SK-N-SH (cell line): Measurements from ENCODE around the gene NRP2. TPM values are rescaled to one million over a fixed set of nuclear protein-coding genes. Genes with fewer than 3 reads are reported as not detected.

Experiments
- CTCF ChIA-PET: fragments of 300-600, 350-600 bp; formaldehyde crosslinking; extraction: SDS; loops from one replicate; lab custom pipeline; 2021; lab: Yijun Ruan, JAX
- POLR2A ChIA-PET: fragments of 350-600 bp; sonication (Branson Sonifier 250); formaldehyde crosslinking; extraction: SDS; loops from one replicate; lab custom pipeline; 2020; ENCODE audit warnings: antibody characterized with exemption, inconsistent platforms; lab: Yijun Ruan, JAX
- DNase-seq: peaks from one replicate; pipeline ENCODE4 v3.0.0; 2012
- H2AFZ ChIP-seq: fragments of 200-600 bp; sonication (generic); 2 replicates; pipeline ENCODE4 v1.8.1; 2016; ENCODE audit warnings: antibody characterized with exemption, mild to moderate bottlenecking, low read depth
- H3F3A ChIP-seq: fragments of 200-600 bp; sonication (generic); replicated peaks from 2 replicates; pipeline ENCODE3; 2016; ENCODE audit warnings: antibody characterized with exemption, mild to moderate bottlenecking; ENCODE audit not compliant: insufficient read depth
- H3K27ac ChIP-seq, 2 experiments: fragments of 200-500 bp in 1 of 2; fragments of 200-600 bp in 1 of 2; sonication (Bioruptor generic) in 1 of 2; sonication (generic), shearing (Covaris generic) in 1 of 2; 2 replicates each; pipeline versions ENCODE4 v1.5.1 to v1.6.1; 2014 to 2016; ENCODE audit warnings: low read depth in 2 of 2, inconsistent platforms in 1 of 2, low read length in 1 of 2, mild to moderate bottlenecking in 1 of 2, mixed read lengths in 1 of 2
- H3K27me3 ChIP-seq: fragments of 200-600 bp; sonication (generic), shearing (Covaris generic); 2 replicates; pipeline ENCODE4 v1.6.1; 2016; ENCODE audit warnings: mixed run types; ENCODE audit not compliant: insufficient read depth
- H3K36me3 ChIP-seq, 2 experiments: fragments of 200-500 bp in 1 of 2; fragments of 200-600 bp in 1 of 2; sonication (Bioruptor generic) in 1 of 2; sonication (generic) in 1 of 2; replicated peaks in 1 of 2; 2 replicates each; pipeline versions ENCODE3 to v1.5.1; 2014 to 2016; ENCODE audit warnings: low read length in 1 of 2, mild to moderate bottlenecking in 1 of 2; ENCODE audit not compliant: insufficient read depth in 2 of 2, control insufficient read depth in 1 of 2
- H3K4me1 ChIP-seq, 2 experiments: fragments of 200-500 bp in 1 of 2; fragments of 200-600 bp in 1 of 2; sonication (Bioruptor generic) in 1 of 2; sonication (generic), shearing (Covaris generic) in 1 of 2; 2 replicates each; pipeline versions ENCODE4 v1.5.1 to v1.6.1; 2014 to 2016; ENCODE audit warnings: low read depth in 1 of 2, low read length in 1 of 2, mixed run types in 1 of 2; ENCODE audit not compliant: insufficient read depth in 2 of 2, control insufficient read depth in 1 of 2
- H3K4me2 ChIP-seq: fragments of 200-600 bp; sonication (generic), shearing (Covaris generic); 2 replicates; pipeline ENCODE4 v1.6.1; 2017; ENCODE audit warnings: mixed run types
- H3K4me3 ChIP-seq, 2 experiments: fragments of 200-500 bp in 1 of 2; fragments of 200-600 bp in 1 of 2; sonication (Bioruptor generic) in 1 of 2; sonication (generic), shearing (Covaris generic) in 1 of 2; 2 replicates each; pipeline versions ENCODE4 v1.5.1 to v1.8.1; 2014 to 2016; ENCODE audit warnings: low read depth in 2 of 2, inconsistent platforms in 1 of 2, low read length in 1 of 2, mild to moderate bottlenecking in 1 of 2, mixed read lengths in 1 of 2, moderate library complexity in 1 of 2
- H3K79me2 ChIP-seq: fragments of 200-600 bp; sonication (generic); 2 replicates; pipeline ENCODE4 v1.8.1; 2017; ENCODE audit warnings: mild to moderate bottlenecking; ENCODE audit not compliant: insufficient read depth
- H3K9ac ChIP-seq: fragments of 200-600 bp; sonication (generic); 2 replicates; pipeline ENCODE4 v1.6.1; 2017; ENCODE audit warnings: mixed run types
- H3K9me2 ChIP-seq: fragments of 200-600 bp; sonication (generic); 2 replicates; pipeline ENCODE4 v1.6.1; 2017; ENCODE audit warnings: mixed run types
- H3K9me3 ChIP-seq: fragments of 200-600 bp; sonication (generic); 2 replicates; pipeline ENCODE4 v1.6.1; 2017; ENCODE audit warnings: mixed run types, mild to moderate bottlenecking, moderate library complexity
- H4K20me1 ChIP-seq: fragments of 200-600 bp; sonication (generic); 2 replicates; pipeline ENCODE4 v1.6.1; 2017; ENCODE audit warnings: mild to moderate bottlenecking, mixed run types; ENCODE audit not compliant: insufficient read depth
- ELF1 ChIP-seq: IDR thresholded peaks from 2 replicates; pipeline ENCODE4 v1.4.0; 2012
- FOXJ3 ChIP-seq: sonication (generic); formaldehyde crosslinking; IDR thresholded peaks from 2 replicates; pipeline ENCODE4 v1.5.1; 2020; ENCODE audit warnings: mild to moderate bottlenecking, missing genetic modification reagents
- JUND ChIP-seq: IDR thresholded peaks from 2 replicates; pipeline ENCODE4 v1.4.0; 2012
- NFIC ChIP-seq: IDR thresholded peaks from 2 replicates; pipeline ENCODE4 v1.4.0; 2012; ENCODE audit warnings: borderline replicate concordance
- PBX3 ChIP-seq: IDR thresholded peaks from 2 replicates; pipeline ENCODE4; 2012
- RCOR1 ChIP-seq: fragments of 150-350 bp; IDR thresholded peaks from 2 replicates; pipeline ENCODE4 v1.6.1; 2017; ENCODE audit warnings: antibody characterized with exemption, low read length
- REST ChIP-seq: IDR thresholded peaks from 2 replicates; pipeline ENCODE4 v1.6.1; 2012; ENCODE audit warnings: mild to moderate bottlenecking, low read depth, low read length, moderate library complexity
- SMC3 ChIP-seq: IDR thresholded peaks from 2 replicates; pipeline ENCODE4 v1.6.1; 2012; ENCODE audit warnings: low read depth, low read length, improper control_type of control experiment
- WGBS: methylation state at CpG from one replicate; pipeline ENCODE4 v1.1.6; 2017; ENCODE audit warnings: low lambda C conversion rate; 5-methylcytosine and 5-hydroxymethylcytosine counted together
- polyA plus RNA-seq, 3 experiments: library from polyadenylated mRNA; depleted of rRNA; stranded (reverse); fragments of >200 nt; gene quantifications; 2 replicates each; pipeline ENCODE4 v1.2.3, GENCODE V29; 2012

The NRP2 gene
- polyA plus RNA-seq, 1 of the 3 experiments (the other 2 are of a cell fraction): 68.8 TPM

GRCh38 chr2:205713086-205713485 lies 30.8 kb downstream of the NRP2 start:
- no peaks in the 10 kb centered on the region for H3K27me3 ChIP-seq
- 9% methylated on average over 1 of the region's 1 CpG for WGBS
- DNase-seq: no peak
- H3K27ac ChIP-seq: peak overlapping the region in 1 of 2 experiments; percentile 76; a peak in 2 of 4 replicates
- no peak overlapping the region for H2AFZ ChIP-seq
- no peaks in the 10 kb centered on the region for H3K9me2 ChIP-seq
- H3K9ac ChIP-seq: peak overlapping the region; percentile 50
- H3K4me3 ChIP-seq: no peak overlapping the region
- peaks cover 0 to 3% of the 10 kb centered on the region in 2 experiments for H3K36me3 ChIP-seq
- peaks cover 4% of the 10 kb centered on the region for H3F3A ChIP-seq
- CTCF ChIA-PET: interaction anchor here (0.8 kb wide), 1 partner anchor 193 kb away, joined by 3 read pairs; no protein-coding TSS in a partner anchor
- peaks cover 57% of the 10 kb centered on the region; the same call in 1 of the 2 replicates for H3K79me2 ChIP-seq
- TF ChIP-seq ELF1 (no peak), FOXJ3 (CRISPR knock-in tag) (no peak), PBX3 (no peak), NFIC (peak; percentile 35), RCOR1 (no peak), JUND (no peak)
- TF ChIP-seq, all 33 proteins: peak for 1
- Histone ChIP-seq H3K4me2 (peak overlapping the region; percentile 16), H3K9me3 (no peaks in the 10 kb centered on the region), H3K4me1 (peaks cover 19 to 31% of the 10 kb centered on the region in 2 experiments), H4K20me1 (no peaks in the 10 kb centered on the region)
- POLR2A ChIA-PET: no interaction called here

- H3K27me3 ChIP-seq: no peaks in the 10 kb centered on the region
- H3F3A ChIP-seq: no peaks in the 10 kb centered on the region
- H3K27ac ChIP-seq: no peak overlapping the region
- TF ChIP-seq SMC3 (no peak), REST (0 out of 2 replicates have a peak, but pooled peaks have one; percentile 11)
- TF ChIP-seq, all 33 proteins: peak for 1
- peaks cover 19 to 27% of the 10 kb centered on the region in 2 experiments for H3K4me1 ChIP-seq
- no peaks in the 10 kb centered on the region for H4K20me1 ChIP-seq
- H2AFZ ChIP-seq: no peak overlapping the region
- DNase-seq: no peak
- H3K36me3 ChIP-seq: peaks cover 0 to 3% of the 10 kb centered on the region in 2 experiments
- POLR2A ChIA-PET: no interaction called here
- H3K9me2 ChIP-seq: no peaks in the 10 kb centered on the region
- no peaks in the 10 kb centered on the region for H3K9me3 ChIP-seq
- no peak overlapping the region for H3K4me3 ChIP-seq
- peaks cover 45% of the 10 kb centered on the region; the same call in 1 of the 2 replicates for H3K79me2 ChIP-seq
- no peak overlapping the region for H3K9ac ChIP-seq
- 0 out of 2 replicates have a peak overlapping the region, but pooled peaks have one; percentile 16 for H3K4me2 ChIP-seq
- 78% methylated on average over 5 of the region's 5 CpGs for WGBS
- CTCF ChIA-PET: interaction anchor here (0.9 to 1.0 kb wide), 2 partner anchors 26 to 28 kb away, joined by 3 to 4 read pairs; no protein-coding TSS in a partner anchor
These were observed 31.9 kb downstream of the NRP2 start for GRCh38 chr2:205714058-205714776.
